ENCODE results near the gene BBS9.
"Not testable (repeated sequence)": the region's sequence is repeated elsewhere in the genome, so short reads cannot be mapped to it uniquely, and the experiment has no call there.

BBS9 gene

DNA sequence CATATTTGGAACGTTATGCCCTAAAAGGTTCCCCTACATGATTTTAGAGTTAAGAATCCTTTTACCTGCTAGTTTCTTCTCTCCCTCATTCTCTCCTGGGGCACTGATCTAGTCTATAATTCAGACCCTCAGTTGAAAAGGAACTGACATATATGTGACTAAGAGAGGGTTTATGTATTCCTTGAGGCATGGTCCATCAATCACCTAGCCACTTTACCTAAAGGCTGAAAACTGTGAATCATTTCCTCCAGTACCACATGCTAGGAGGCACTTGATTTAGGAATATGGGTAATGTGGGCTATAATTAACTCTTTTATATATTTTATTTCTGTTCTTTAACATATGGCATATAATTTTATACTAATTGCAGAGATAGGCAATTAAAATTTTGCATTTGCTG is 303.5 kb downstream of the BBS9 start:
- DNase-seq (ENCODE audit: low spot score) = no peak

DNA sequence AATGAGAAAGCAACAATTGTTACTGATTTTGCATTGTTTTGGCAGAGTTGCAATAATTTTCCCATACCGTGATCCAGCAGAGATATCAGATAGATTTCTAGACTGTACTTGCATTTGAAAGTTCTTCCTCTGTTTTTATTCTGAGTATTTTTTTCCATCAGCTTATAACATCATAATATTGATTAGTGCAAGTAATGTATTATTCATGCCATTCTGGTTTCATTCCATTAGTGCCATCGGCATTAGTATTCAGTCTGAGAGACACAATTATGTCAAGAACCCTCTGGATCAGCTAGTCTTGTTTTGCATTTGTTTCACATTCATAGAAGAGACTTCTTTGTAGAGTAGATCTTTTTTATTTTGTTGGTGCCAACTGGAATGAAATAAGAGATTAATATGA is 304.0 kb downstream of the BBS9 start:
- DNase-seq (ENCODE audit: low spot score) = no peak

DNA sequence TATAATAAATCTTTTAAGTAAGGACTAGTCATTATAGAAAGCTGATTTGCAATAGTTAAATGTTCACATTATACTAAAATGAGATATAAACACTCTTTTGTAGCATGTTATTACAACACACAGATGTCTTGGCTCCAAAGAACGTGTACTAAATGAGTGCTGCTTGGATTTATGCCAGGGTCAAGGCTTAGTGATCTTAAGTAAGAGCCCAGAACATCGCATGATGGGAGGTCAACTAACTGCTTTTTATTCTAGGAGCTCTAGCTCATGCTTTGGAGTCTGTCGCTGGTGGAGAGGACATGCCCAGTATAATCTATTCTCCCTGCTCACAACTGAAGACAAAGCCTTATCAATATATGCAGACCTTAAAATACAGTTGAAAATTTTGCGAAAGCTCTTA is 315.1 kb downstream of the BBS9 start:
- DNase-seq (ENCODE audit: low spot score) = no peak

DNA sequence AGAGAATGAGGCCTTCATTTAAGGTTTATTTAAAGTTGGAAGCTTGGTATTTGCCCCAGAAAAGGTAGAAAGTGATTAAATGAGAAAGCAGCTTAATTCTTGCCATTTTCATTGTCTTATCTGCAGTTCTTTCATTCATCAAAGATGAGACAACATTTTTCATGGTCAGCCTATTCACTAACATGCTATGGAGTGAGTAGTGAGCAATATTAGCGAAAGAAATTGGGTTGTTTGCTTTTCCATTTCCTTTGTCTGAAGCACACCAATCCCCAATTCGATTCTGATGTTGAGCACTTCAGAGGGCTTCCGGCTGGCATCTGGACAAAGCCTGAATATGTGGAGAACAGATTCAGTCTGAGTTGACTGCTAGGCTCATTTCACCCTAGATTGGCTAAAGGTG is 317.2 kb downstream of the BBS9 start:
- DNase-seq (ENCODE audit: low spot score) = no peak

DNA sequence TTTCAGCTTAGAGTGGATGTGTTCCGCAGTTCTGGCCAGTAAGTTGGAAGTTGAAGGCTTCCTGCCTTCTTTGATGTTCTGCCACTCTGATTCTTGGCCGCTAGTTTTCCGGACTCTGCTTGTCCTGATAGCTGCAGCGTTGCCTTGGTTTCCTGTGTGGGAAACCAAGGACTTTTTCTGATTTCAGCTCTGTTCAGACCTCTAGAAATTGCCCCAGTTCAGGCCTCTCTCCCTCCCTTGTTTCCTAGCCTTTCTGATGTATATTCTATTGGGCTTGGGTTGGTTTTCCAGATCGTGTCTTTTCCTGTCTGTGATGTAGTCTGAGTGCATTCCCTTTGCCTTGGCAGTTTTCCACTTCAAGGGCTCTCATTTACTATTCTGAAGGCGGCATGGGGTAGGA is 318.7 kb downstream of the BBS9 start:
- DNase-seq (ENCODE audit: low spot score) = no peak

DNA sequence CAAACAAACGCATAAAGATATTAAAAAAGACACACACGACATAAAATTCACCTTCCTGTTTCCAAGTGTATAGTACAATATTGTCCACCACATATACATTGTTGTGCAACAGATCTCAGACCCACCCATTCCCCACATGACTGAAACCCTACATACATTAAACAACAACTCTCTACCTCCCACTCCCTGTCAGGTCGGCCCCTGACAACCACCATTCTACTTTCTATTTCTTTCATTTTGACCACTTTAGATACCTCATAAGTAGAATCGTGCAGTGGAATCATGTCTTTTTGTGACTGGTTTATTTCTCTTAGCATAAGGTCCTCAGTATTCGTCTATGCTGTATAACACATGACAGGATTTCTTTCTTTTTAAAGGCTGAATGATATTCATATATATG is 320.5 kb downstream of the BBS9 start:
- DNase-seq (ENCODE audit: low spot score) = no peak

DNA sequence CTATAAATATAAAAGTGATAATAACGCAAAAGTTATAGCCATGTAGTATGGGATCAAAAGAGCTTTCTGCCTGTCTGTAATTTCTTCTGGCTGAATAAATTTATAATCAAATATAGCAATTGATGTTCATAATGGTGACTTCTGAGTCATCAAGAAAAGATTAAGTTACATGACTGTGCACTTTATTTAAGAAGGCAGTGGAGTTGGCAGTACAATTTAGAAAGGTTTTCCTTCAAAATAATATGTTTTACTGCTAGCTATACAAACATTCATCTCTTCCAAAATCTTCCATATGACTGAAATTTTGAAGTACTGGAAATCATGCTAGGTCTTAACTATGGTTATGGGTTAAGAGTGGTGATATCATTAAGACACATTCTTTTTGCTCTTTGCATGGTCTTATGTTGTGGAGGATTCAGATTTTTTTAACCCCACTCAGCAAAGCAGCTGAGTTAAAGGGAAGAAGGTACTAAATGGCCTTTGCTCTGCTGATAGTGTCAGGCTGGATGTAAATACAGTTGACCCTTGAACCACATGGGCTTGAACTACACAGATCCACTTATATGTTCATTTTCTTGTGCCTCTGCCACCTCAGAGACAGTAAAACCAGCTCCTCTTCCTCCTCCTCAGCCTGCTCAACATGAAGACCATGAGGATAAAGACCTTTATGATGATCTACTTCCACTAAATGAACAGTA is 323.6 kb downstream of the BBS9 start:
- DNase-seq (ENCODE audit: low spot score) = no peak

DNA sequence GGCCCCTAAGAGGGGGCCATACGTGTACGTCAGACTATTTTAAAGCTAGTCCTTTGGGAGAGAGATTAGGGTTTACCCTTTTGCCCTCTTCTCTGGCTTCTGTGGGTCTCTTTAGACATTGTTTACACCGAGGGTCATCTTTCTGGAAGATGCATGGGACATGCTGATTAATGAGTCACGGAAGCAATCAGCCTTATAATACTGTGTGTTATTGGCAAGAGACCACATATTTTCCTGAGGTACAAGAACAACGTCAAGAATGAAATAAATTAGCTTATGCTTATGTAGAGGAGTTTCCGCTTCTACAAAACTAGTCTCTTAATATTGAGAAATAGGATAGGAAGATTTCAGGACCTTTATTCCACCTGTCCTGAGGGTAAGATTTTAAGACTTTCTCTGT is 327.7 kb downstream of the BBS9 start:
- no peak for DNase-seq (ENCODE audit: low spot score)

DNA sequence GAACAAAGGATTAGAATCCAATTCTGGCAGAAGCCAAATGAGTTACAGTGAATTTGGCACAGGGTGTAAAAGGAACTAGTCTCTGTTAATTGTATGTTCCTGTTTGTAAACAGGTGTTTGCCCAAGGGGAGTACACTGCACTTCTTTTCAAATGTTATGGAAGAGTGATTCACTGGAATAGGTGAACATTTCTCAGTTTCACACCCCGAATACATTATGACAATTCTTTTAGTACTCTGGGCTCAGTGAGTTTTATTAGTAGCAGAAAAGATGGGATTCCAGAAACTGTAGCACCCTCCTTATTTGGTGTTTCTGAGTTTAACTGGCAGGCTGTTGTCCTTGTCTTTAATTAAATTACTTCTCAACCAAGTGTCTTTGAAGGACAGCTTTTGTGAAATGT is 329.2 kb downstream of the BBS9 start:
- no peak for DNase-seq (ENCODE audit: low spot score)

DNA sequence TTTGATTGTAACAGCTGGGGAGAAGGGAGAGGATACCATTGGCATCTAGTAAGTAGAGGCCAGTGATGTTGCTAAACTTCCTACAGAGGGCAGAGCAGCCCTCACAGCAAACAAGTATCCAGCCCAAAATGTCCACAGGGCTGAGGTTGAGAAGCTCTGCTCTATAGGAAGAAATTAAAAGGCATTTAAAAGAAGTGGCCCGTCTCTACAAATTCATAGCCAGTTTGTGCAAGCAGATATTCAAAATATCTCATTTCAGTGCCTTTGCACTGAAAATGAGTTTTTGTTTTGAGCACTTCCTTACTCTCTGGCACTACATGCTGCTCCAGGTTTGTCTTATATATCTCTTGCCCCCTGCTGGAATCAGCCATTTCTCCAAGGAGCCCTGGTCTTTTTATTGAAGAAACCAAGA is 330.0 kb downstream of the BBS9 start:
- DNase-seq (ENCODE audit: low spot score) = peak; percentile 33

DNA sequence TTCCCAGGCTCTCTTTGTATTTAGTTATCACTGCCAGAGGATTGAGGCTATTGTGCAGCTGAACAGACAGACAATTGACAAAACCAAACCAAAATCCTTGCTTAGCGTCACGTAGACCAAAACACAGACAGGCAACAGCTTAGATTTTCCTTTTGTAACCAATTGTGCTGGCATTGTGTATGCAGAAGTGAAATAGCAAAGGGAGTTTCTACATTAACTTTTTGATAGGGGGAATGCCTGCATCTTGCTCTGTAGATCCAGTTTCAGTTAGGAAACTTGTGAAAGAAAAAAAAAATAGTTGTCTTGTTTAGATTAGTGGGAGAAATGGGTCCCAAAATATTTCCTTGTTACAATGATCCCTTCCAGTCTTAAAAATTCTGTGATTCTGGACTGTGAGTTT is 333.8 kb downstream of the BBS9 start:
- no peak for DNase-seq (ENCODE audit: low spot score)

DNA sequence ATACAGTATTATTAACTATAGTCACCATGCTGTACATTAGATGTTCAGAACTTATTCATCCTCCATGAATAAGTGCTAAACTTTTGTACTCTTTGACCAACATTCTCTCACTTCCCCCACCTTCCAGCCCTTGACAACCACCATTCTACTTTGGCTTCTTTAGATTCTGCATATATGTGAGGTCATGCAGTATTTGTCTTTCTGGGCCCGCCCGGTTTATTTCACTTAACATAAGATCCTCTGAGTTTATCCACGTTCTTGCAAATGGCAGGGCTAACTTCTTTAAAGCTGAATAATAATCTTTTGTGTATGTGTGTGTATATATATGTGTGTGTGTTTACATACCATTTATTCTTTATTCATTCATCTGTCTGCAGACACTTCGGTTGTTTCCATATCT is 336.8 kb downstream of the BBS9 start:
- no peak for DNase-seq (ENCODE audit: low spot score)

DNA sequence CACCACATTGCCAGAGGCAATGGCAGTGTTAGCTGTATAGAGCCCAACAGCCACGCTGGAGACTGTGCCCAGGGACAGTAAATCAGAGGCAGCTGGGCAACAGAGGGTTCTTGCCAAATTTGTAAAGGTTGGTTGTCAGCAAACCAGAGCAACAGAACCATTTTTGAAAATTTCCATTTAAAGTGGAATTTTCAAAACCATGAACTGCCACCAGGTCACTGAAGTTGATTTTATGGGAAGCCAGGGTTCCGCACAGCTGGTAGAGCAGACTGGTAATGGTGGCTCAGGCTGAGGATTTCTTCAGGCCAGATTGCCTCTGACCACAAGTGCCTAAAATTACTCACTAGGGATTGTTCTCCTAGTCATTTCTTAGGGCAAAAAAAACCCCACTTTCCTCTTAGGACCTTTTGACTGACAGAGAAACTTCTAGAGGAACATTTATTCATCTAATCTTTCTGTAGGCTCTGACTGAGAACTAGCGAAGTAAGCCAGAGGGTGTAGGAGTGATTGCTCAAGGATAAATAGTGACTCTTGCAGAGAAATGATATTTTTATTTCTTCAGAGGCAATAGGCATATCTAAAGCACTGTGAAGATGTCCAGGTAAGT is 342.4 kb downstream of the BBS9 start:
- DNase-seq (ENCODE audit: low spot score) = no peak

DNA sequence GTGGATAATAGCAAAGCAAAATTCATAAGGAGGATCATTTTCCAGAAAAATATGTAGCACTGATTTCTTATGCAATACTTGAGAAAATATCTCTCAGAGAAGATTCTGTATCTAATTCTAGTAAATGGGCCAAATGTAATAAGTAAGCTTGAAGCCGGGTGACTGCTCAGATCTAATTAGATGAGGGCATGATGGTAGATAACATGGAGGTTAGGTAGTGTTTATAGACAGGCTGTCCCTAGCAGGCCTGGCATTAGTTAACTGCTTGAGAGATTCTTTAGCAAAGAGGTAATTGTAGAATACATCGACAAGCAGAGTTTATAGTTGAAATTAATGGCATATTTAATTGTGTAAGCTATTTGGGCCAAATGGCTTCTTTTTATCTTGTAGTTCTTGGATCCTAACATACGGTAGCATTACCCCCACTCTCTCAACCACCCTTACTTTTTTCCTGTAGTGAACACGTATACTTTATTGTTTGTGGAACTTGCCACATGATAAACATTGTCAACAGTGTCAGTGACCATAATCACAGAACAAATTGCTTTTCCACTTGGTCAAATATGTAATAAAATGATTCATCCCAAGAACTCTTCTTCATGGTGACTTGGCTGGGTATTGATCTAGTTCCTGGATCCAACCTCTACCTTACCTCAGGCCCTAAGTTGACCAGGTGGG is 343.1 kb downstream of the BBS9 start:
- no peak for DNase-seq (ENCODE audit: low spot score)

DNA sequence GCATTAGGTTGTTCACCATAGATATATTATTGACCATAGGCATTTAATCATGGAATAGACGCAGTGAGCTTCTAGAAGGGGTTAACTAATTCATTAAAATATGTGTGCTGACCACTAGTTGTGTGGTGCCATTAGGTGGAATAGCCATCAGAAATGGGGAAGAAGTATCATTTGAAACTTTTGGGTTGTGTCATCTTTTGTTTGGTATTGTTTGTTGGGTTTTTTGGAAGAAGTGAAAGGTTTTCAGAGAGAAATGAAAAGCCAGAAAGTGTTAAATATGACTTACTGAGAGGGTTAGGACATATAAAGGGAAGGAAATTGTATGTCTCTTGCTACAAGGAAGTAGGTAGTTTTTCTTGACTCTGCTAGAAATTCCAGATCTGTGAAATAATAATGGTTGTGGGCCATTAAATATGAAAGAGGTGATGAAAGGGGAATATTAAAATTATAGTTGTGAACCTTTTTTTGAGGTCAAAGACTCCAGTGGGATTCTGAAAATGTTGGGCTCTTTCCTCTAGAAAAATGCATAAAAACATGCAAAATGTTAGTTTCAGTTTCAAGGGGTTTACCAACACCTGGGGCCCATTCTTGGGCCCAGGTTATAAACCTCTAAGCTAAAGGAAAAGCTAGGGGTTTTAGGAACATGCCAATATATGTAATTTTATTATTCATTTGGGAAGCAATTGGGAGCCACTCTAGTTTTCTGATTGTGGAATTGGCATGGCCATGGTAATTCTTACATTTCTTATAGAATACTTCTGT is 348.5 kb downstream of the BBS9 start:
- DNase-seq (ENCODE audit: low spot score) = no peak

DNA sequence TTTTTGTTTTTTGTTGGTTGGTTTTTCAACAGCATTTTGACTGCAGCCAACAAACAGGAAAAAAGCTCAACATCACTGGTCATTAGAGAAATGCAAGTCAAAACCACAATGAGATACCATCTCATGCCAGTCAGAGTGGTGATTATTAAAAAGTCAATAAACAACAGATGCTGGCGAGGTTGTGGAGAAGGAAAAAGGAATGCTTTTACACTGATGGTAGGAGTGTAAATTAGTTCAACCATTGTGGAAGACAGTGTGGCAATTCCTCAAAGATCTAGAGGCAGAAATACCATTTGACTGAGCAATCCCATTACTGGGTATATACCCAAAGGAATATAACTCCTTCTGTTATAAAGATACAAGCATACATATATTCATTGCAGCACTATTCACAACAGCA is 355.1 kb downstream of the BBS9 start:
- not testable (repeated sequence) for DNase-seq (ENCODE audit: low spot score)

DNA sequence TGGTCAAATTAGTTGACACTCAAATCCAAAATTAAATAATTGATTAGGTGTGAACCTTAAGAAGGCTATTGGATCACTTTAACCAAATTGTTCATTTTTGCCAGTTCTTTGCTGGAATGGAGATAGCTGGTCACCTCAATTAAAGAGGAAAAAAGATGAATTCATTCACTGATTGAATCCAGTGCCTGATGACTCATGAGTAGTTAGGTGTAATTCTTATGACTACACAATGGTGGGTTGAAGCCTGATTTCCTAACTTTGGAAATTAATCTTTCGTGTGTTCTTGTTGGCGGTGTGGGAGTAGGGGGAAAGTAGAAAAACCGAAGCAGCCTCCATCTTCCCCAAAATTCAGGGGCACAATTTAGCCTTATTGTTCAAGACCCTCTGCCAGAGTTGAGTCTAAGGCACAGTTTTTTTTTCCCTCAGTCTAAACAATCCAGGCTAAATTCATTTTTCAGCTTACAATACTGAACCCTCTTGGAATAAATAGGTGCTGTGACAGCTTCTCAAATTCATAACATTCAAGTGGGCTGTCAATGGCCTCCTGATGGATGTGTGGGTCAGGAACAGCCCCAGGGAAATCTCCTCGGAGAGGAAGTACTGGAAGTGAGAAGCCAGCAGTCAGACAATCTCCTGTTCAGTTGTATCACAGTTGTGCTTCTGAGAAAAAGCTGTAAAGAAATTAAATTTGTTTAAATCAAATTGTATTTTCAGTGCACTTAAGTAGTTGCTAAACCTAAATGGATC is 356.6 kb downstream of the BBS9 start:
- DNase-seq (ENCODE audit: low spot score) = no peak

DNA sequence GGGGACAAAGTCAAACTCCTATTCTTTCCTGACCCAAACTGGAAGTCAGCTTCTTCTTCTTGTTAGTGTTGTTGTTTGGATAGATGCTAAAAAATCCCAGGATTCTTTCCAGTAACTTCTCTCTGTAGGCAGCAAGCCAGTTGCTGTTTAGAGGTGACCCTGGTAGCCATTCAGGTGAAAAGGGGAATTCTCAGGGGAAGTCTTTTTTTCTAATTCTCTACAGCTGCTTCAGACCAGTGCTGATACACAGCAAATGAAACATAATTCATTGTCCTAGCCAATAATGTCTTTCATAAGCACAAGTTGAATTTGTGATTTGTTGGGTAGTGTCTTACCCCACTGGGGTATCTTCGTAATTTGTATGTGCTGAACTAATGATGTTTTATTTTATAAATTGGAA is 357.3 kb downstream of the BBS9 start:
- DNase-seq (ENCODE audit: low spot score) = no peak

DNA sequence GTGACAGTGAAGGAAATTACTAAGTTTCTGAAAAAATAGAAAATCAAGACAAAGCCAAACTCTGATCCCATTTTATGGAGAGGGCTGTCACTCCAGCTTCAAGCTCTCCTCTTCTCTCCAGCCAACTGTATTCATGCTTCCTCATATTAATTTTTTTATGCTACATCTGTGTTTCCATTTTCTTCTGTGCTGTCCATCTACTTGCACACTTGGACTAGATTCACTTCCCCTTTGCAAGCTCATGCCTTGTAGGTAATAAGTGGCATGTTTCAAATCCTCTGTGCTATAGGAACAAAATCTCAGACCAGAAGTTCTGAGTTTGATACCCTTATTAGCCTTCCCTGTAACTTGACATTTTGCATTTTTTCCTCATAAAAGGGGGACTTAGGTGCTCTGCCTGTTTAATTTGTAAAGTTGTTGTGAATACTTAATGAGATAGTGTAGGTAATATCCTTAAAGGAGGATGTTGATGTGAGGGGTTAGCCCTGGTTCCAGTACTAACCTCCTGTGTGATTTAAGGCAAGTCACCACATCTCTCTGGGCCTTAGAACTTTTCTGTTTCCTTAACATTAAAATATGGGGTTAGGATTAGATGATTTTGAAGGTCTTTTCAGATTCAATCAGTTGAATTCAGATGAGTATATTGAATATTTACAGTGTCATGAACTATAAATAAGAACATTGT is 358.8 kb downstream of the BBS9 start:
- no peak for DNase-seq (ENCODE audit: low spot score)

DNA sequence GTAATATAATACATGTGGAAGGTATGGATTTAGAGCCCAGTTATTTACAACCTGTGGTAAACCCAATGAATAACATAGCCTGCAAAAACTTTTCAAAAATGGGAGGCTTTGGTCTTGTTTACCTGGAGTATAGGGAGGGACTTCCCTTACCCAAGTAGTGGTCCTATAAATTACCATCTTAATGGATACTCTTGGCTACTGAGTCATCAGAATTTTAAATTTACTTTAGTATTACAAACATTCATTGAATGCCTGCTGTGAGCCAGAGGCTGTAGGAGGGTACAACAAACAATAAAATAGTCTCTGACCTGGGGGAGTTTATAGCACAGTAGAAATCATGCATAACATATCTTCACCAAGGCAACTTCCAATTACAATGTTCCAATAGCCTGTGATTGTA is 365.1 kb downstream of the BBS9 start:
- no peak for DNase-seq (ENCODE audit: low spot score)

DNA sequence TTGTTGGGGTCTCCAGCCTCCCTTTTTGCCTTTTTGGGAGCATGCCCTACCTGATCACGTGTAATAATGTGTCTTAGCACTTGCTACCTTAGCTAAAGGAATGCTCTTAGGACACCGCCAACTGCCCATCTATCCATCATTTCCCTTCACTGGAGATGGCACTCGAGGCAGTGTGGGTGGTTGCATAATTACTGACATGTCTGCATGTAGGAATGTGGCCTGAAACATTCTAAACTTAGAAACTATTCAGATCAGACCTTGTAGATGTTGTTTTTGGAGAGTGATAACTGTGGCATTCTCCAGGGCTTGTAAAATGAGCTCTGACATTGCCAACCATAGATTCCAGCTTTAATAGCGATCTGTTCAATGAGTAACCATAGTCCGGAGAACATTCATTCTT is 365.8 kb downstream of the BBS9 start:
- DNase-seq (ENCODE audit: low spot score) = no peak

DNA sequence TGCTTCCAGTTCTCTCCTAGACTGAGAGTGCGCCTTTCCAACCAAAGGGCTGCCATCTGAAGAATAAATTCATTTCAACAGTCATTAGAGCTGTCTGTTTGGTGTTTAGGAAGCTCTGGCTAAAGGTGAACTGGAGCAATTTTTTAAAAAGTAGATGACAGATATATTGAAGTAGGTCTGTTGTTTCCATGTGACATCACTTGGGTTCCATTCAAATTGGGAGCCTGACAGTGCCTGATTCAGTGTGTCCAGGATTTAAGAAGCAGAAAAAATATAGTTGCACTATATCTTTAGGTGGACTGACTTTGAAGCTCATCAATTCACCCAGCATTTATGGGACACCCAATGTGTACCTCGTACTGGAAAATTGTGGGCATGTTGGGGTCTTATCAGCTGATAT is 367.7 kb downstream of the BBS9 start:
- DNase-seq (ENCODE audit: low spot score) = no peak

All from cerebellar cortex (tissue), 1 donor.